Urinary bladder (tissue), 4 donors: Measurements from ENCODE around the gene TMEM106A. TPM values are rescaled to one million over a fixed set of nuclear protein-coding genes. Genes with fewer than 3 reads are reported as not detected.
A peak's percentile ranks its signal among the peaks of the same experiment; 100 is the strongest.
"Not testable (repeated sequence)": the region's sequence is repeated elsewhere in the genome, so short reads cannot be mapped to it uniquely, and the experiment has no call there.

Source experiments
- DNase-seq: peaks from one replicate; pipeline ENCODE4 v3.0.0-alpha.2; 2015; ENCODE audit errors: extremely low spot score
- H3K27ac ChIP-seq: one replicate; pipeline ENCODE4 v1.5.1; 2013; ENCODE audit warnings: low read depth, mild to moderate bottlenecking, moderate library complexity
- H3K36me3 ChIP-seq: one replicate; pipeline ENCODE4 v1.6.1; 2013; ENCODE audit warnings: mild to moderate bottlenecking, moderate library complexity; ENCODE audit not compliant: insufficient read depth
- H3K4me1 ChIP-seq: one replicate; pipeline ENCODE4 v1.6.1; 2013; ENCODE audit warnings: mild to moderate bottlenecking, moderate library complexity; ENCODE audit not compliant: insufficient read depth
- H3K4me3 ChIP-seq: one replicate; pipeline ENCODE4 v1.5.1; 2013; ENCODE audit warnings: low read depth, low read length
- WGBS: extraction: QIAGEN DNeasy Blood & Tissue Kit; methylation state at CpG from one replicate; pipeline ENCODE4 v1.1.7; 2013; 5-methylcytosine and 5-hydroxymethylcytosine counted together
- polyA plus RNA-seq: library from polyadenylated mRNA; stranded (reverse); fragments of 200-250 nt; gene quantifications from one replicate; pipeline ENCODE4 v1.2.3, GENCODE V29; 2013
- total RNA-seq: library from RNA; depleted of rRNA; stranded (reverse); fragments of >200 nt; gene quantifications from one replicate; pipeline ENCODE4 v1.2.3, GENCODE V29; 2014
- donor health status: healthy with polysubstance abuse.
- donor health status: healthy.

The TMEM106A gene
- 10.7 TPM for total RNA-seq
- 4.4 TPM for polyA plus RNA-seq

GRCh38 chr17:43211480-43212402 lies at the start of gene TMEM106A:
Gene TMEM106A, plus strand, starts transcription at chr17:43211875. Its CDS starts 1,167 bp downstream, at chr17:43213042.
- under 1% methylated on average over 54 of the region's 54 CpGs for WGBS
- peaks cover 11% of the 10 kb centered on the region for H3K36me3 ChIP-seq
- H3K4me3 ChIP-seq: peak within 1 kb of the TSS; percentile 42
- peak within 1 kb of the TSS; percentile 53 for H3K27ac ChIP-seq
- H3K4me1 ChIP-seq: no peaks in the 10 kb centered on the region
- DNase-seq: peak; percentile 76

DNA sequence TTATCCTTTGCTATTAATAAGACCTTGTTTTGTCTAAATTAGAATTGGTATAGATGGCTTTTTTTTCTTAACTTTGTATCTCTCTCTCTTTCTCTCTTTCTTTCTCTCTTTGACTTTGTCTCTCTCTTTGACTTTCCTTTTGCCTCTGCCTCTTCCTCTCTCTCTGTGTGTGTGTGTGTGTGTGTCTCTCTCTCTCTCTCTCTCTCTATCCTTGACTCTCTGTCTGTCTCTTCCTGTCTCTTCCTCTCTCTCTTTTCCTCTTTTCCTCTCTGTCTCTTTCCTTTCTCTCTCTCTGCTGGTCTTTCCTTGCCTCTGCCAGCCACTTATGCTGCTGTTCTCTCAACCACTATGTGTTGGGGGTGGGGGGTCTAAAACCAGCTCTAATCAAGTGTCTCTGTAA lies 45.7 kb upstream of the TMEM106A start:
- H3K4me1 ChIP-seq, H3K36me3 ChIP-seq, H3K27ac ChIP-seq, DNase-seq, H3K4me3 ChIP-seq: not testable (repeated sequence)

- Histone ChIP-seq H3K4me3 (peak overlapping the region; percentile 56), H3K27ac (peak overlapping the region; percentile 79), H3K36me3 (no peaks in the 10 kb centered on the region), H3K4me1 (no peaks in the 10 kb centered on the region)
- DNase-seq: no peak
- WGBS: under 1% methylated on average over 29 of the region's 29 CpGs
Measured at GRCh38 chr17:43169561-43170139, 42.0 kb upstream of the TMEM106A start.

DNA sequence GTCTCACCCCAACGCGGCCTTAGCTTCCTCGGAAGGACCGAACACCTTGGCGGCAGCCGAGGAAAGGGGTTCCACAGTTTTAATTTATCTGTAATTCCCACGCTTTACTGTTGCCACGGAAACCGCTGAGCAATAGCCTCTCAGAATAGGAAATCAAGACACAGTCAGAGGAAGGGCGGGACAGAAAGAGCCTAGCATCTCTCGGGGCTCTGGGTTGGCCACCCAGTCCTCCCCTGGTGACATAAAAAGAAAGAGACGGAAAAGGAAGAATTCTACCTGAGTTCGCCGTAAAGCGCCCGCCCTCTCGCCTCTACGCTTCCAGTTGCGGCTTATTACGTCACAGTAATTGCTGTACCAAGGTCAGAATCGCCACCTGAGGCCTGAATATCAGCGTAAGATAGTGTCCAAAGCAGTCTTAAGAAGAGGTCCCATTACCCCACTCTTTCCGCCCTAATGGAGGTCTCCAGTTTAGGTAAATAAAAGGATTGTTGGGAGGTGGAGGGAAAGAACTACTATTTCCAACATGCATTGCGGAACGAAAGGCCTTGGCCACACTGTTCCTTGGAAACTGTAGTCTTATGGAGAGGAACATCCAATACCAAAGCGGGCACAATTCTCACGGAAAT lies 41.4 kb upstream of the TMEM106A start:
- WGBS: under 1% methylated on average over 27 of the region's 27 CpGs
- DNase-seq: peak; percentile 92
- H3K36me3 ChIP-seq: no peaks in the 10 kb centered on the region
- peak overlapping the region; percentile 56 for H3K4me3 ChIP-seq
- H3K4me1 ChIP-seq: no peaks in the 10 kb centered on the region
- peak overlapping the region; percentile 99 for H3K27ac ChIP-seq

- Histone ChIP-seq H3K4me1 (peaks cover 2% of the 10 kb centered on the region), H3K36me3 (no peaks in the 10 kb centered on the region), H3K4me3 (peak within 1 kb of the TSS; percentile 56), H3K27ac (peak within 1 kb of the TSS; percentile 99)
- DNase-seq: peak; percentile 99
- WGBS: under 1% methylated on average over 41 of the region's 41 CpGs
Measured at GRCh38 chr17:43170766-43171585, 40.7 kb upstream of the TMEM106A start, which contains the start of gene NBR1. Gene NBR1, plus strand, starts transcription at chr17:43171214. Its CDS starts 4,586 bp downstream, at chr17:43175800.

DNA sequence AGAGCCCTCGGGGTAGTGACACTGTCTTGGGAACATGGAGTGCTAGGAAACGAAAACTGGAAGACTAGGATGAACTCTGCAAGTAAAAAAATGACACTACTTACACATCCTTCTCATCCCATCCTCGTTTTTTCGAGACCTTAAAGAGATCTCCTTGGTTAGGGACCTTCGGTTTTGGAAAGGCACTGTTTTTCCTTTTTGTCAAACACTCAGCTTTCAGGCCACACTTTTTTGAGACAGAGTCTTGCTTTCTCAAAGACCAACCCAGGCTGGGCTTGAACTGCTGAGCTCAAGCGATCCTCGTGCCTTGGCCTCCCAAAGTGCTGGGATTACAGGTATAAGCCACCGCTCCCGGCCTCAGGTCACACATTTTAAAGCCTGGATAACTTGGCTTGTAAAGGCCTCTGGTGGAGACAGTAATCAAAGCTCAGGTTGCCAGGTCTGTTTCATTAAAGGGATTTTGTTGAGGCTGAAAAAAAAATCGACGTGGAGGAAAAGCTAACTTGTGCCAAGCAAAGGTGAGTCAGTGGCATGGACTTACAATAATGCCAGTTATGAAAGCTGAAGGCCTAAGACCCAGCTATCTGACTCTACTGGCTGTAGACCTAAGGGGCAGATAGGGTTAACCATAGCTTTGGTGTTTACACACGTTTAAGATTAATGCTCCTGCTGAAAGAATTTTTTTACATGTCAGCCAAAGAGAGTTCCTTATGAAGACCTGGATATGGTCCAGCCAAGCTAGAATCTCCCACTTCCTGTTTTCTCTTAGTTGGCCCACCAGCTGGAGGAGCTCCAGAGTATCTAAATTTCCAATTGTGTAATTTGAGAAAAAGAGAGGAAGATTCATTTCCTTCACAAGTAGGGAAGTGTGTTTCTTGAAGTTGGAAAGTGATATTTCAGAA lies 39.8 kb upstream of the TMEM106A start:
- peaks cover 2% of the 10 kb centered on the region for H3K4me1 ChIP-seq
- no peaks in the 10 kb centered on the region for H3K36me3 ChIP-seq
- WGBS: 4% methylated on average over 12 of the region's 12 CpGs
- H3K4me3 ChIP-seq: peak overlapping the region; percentile 56
- peak; percentile 78 for DNase-seq
- H3K27ac ChIP-seq: peak overlapping the region; percentile 96

- no peak for DNase-seq
- peak overlapping the region; percentile 2 for H3K27ac ChIP-seq
- peaks cover 3% of the 10 kb centered on the region for H3K36me3 ChIP-seq
- no peak overlapping the region for H3K4me3 ChIP-seq
- 56% methylated on average over 4 of the region's 4 CpGs for WGBS
- peaks cover 3% of the 10 kb centered on the region for H3K4me1 ChIP-seq
Measured at GRCh38 chr17:43175213-43176118, 36.2 kb upstream of the TMEM106A start.

DNA sequence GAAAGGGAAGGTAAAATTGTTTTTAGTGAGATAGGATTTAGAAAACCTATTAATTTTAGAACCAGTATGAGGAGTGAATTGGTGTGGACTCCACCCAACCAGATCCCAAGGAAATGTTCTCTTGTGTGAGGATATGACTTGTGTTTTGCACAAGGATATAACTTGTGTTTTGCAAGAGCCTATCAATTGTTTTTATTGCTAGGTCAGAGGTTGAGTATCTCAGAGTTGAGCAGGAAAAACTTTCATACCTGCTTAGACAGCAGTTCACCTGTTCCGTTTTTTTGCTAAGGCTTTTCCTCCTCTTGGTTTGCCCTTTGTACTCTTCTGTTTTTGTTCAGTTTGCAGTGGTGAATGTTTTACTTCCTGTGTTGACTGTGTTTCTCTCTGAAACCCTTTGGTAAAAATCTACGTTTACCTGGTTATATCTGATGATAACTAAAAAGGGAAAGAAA lies 35.5 kb upstream of the TMEM106A start:
- Histone ChIP-seq H3K36me3 (peaks cover 7% of the 10 kb centered on the region), H3K4me3 (no peak overlapping the region), H3K4me1 (peaks cover 3% of the 10 kb centered on the region), H3K27ac (no peak overlapping the region)
- 73% methylated on average over 2 of the region's 2 CpGs for WGBS
- no peak for DNase-seq

- Histone ChIP-seq H3K27ac (no peak overlapping the region), H3K4me1 (no peaks in the 10 kb centered on the region), H3K4me3 (no peak overlapping the region), H3K36me3 (peaks cover 10% of the 10 kb centered on the region)
- no peak for DNase-seq
- 92% methylated on average over 3 of the region's 3 CpGs for WGBS
Measured at GRCh38 chr17:43183921-43184320, 27.8 kb upstream of the TMEM106A start.

GRCh38 chr17:43186656-43187055 lies 25.0 kb upstream of the TMEM106A start:
- not testable (repeated sequence) for H3K27ac ChIP-seq, H3K4me1 ChIP-seq, H3K4me3 ChIP-seq, H3K36me3 ChIP-seq, DNase-seq
- WGBS: 92% methylated on average over 5 of the region's 5 CpGs

- peaks cover 15% of the 10 kb centered on the region for H3K36me3 ChIP-seq
- DNase-seq: no peak
- H3K27ac ChIP-seq: no peak overlapping the region
- no peaks in the 10 kb centered on the region for H3K4me1 ChIP-seq
- 95% methylated on average over 5 of the region's 5 CpGs for WGBS
- no peak overlapping the region for H3K4me3 ChIP-seq
Measured at GRCh38 chr17:43193251-43193650, 18.4 kb upstream of the TMEM106A start.
